NCI-H146 (cell line): ENCODE data around the gene ZNF609.

Source experiments
- DNase-seq: peaks from one replicate; lab custom pipeline; 2025; lab: John Stamatoyannopoulos, UW

The ZNF609 gene

DNA sequence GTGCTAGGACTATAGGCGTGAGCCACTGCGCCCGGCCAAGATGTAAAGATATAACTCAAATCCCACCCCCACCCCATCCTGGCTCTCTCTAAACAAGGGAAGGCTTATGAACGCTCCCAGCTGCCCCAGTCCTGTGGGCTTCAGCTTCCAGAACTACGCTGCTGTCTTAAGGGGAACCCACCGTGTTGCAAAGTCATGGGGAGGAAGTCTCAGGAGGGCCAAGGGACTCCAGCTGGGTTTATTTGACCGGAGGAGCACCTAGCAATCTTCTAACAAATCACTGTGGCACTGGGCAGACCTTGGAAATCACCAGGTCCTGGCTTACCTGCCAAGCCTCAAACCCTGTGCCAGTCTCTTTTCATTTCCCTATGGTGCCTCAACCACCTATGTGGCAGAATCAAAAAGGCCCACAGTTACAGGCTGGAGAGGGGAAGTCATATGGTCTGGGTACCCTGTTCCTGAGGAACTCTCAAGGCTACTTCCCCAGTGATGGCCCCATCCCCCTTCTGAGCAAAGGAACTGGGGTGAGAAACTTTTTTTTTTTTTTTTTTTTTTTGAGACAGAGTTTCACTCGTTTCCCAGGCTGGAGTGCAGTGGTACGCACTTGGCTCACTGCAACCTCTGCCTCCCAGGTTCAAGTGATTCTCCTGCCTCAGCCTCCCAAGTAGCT is 231.7 kb downstream of the ZNF609 start:
- no peak for DNase-seq

DNA sequence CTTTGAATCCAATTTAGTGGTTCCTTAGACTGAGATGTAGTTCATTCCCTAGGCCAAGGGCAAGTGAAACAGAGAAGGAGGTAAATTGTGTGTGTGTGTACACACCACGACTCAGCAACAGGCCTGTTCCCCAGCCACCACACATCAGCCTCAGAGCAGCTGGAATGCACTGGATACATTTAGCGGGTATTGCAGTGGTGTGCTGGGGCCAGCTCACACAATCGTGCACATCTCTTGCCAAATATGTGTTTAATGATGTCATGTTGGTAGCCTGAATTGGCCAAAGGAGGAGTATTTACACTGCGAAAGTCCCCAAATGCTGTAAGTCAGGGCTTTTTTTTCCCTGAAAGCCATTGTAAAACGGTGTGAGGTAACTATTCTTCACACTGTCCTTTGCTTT is 232.8 kb downstream of the ZNF609 start:
- DNase-seq: no peak

DNA sequence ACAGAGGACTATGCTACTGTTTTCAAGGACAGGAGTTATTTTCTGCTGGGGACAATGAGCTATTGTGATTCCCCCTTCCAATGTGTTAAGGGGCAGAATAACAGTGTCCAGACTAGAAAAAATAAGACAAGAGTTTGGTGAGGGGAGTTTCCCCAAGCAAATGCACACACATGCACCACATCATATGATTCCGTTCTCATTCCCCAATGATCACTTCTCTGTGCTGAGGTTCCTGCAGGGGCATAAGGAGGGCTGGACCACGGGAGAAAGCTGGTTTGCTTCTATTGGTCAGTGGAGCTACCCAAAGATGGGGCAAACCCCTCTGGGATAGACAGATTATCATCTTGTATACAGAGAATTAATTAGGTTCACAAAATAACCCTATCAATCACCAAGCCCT is 234.4 kb downstream of the ZNF609 start:
- DNase-seq: no peak

DNA sequence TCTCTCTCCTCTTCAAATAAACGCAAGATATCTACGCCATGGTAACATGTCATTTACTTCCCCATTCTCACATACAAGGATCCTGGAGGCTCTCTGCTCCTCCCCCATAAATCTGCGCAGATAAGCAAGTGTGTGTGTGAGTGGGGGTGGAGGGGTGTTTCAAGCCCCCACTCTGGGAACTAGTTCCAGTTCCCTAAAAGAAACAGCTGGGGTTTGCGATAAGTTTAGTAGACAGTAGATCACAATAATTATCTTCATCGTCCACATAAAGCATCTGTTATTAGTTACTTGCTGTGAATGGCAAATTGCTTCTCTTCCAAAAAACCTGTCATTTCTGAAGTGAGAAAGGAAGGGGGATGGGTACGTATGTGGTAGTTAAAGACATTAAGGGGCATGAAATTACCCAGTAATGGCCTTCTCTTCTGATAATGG is 235.2 kb downstream of the ZNF609 start:
- no peak for DNase-seq

DNA sequence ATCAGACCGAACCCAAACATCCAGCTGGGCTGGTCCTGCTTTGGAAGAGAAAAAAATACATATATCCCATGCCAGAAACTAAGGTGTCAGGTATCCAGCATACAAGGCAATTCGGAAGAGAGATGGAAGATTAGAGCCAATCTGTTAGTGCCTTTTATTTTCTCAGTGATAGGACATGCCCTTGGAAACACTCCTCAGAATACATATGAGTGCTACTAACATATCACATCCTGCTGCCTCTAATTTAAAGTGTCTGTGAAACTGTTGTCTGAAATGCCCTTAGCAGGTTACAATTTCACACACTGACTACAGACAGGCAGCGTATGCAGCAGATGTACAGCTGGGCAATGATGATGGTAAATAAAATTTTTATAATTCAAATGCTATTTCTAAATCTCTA is 236.1 kb downstream of the ZNF609 start:
- no peak for DNase-seq

DNA sequence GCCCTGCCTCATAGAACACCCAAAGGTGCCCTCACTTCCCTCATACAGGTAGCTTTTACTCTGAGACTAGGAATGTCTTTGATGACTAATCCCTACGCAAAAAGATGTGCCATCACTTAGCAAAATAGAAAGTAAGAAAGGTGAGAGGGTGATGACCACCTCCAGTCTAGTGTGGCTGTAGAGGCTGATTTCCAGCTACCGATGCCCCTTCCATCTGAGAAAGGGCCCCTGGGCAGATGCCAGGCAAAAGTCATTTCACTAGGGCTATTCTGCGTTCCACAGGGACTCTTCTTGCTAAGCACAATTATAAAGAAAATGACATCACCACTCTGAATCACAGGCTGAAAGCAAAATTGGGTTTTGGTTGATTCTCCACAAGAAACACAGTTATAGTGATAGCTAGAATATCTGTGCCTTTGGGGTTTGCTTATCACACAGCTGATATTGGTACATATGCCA is 237.6 kb downstream of the ZNF609 start:
- no peak for DNase-seq

DNA sequence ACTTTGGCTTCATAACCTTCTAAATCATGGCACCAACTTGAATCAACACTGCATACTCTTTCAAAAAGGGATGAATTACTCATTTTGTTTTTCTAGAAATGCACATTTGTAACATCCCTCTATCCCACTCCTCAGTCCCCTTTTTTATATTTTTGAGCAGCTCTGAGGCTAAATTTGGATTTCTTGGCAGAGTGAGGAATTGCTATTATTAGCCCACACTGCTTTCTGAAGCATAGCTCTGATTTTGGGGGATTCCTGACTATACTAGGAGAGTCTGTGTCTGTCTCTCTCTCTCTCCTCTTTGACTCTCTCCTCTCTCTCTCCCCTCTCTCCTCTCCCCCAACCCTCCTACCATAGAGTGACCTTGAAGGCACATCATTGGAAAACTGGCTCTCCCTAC is 238.4 kb downstream of the ZNF609 start:
- DNase-seq: no peak

DNA sequence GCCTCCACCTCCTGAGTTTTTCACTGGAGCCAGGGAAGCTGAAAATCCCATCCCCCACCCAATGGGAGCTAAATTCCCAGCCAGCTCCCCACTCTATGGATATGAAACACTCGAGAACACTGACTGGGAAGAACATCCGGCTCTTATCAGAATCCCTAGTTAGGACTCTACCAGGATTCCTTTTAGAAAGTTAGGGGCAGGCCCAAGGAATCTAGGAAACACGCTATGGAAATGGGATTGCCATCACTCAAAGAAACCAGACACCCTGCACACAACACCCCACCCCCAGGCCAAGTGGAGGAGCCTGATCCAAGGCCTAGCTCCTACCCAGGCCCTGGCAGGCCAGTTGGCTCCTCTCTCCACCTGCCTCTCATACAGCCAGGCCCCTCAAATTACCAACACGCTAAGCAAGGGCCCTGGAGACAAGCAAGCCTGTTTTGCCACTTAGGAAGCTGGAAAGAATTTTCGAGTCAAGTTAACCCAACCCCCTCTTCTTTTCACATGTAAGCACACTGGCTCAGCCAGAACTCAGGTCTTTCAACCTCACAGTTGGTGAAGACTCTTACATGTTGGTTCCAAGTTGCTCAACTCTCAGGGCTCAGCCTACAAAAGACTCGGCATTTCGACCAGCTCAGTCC is 239.5 kb downstream of the ZNF609 start:
- no peak for DNase-seq

DNA sequence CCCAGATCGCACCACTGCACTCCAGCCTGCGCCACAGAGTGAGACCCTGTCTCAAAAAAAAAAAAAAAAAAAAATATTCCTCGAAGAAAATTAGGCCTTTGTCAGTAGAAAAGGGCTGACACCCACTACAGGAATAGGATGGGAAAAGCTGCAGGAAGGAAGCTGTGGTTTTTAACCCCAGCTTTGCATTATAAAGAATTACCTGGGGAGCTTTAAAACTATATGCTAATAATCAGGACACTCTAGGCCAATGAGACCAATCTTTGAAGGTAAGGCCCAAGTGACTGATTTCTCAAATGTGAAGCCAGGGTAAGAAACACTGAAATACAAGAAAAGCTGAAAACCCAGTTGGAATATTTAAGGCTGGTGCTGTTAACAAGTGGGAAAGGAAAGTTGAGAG is 240.7 kb downstream of the ZNF609 start:
- DNase-seq: no peak

DNA sequence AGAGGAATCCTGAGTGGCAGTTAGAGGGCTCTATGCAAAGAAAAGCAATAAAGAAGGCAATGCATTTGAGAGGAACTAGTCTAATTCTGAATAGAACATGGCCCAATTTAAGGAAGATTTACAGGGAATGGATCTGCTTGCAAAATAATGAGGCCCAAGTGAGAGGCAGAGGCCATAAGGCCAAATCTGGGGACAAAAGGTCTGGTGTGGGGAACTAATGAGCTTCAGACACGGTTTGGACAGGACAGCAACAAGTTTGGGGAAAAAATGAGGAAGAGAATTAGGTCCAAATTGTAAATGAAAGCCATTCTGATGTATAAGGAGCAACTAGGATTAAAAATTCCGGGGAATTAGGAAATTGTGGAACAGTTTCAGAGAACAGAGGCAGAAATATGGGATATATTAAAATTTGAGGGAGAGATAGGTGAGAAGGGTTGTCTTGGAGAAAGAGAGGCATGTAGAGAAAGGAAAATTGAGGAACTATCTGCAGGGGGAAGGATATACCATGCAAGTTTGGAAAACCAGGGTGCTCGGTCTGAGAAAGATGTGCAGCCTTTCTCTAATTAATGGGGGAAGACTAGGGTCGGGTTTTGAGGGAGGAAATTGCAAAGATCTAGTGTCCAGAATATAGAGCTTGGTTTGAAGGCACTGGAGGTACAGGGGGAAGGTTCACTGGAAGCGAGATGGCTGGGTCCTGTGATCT is 241.3 kb downstream of the ZNF609 start:
- no peak for DNase-seq

DNA sequence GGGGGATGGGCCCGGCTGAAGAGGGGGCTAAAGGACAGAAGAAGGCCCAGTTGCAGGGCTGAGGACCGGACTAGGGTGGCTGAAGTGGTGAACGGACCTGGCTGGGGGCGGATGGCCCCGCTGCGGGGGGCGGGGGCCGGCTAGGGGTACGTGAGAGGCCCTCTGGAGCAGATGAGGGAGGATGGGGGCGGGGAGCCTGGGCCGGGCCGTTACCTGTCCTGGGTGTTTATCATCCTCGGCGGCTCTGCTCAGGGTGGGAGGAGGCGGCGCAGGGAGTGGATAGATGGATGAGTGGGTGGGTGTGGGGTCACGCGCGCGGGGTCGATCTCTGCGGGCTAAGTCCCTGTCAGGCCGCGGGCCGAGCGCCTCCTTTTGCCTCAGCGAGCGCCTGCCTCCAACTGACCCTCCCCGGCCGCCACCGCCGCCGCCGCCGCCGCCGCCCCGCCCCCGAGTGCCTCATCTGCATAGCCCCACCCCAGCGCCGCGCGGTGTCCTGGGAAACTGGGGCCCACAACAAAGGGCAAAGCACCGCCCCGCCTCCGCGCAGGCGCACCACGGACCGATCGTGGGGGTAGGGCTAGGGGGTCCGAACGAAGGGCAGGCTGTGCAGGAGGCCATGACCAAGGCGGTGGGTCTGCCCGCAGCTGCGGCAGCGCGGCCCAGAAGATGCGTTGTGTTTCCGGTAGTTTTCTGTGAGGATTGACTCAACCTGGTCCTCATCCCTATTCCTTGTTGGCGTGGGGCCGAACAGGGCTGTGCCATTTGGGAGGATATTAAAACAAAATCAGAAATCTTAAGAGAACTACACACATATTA is 242.6 kb downstream of the ZNF609 start:
- peak; percentile 90 for DNase-seq

DNA sequence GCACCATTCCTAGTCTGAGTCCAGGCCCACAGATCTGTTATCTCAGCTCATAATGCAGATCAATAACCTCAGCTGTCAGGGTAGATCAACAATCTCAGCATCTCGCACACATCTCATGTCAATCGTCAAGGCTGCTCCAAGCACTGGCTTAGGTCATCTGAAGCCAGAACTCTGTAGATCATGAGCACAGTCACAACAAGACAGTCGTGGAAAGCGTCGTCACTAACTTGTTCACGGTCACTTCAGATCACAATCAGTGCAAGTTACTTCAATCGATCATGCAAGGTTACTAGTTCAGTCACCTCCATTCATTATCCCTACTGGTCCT is 243.2 kb downstream of the ZNF609 start:
- DNase-seq: no peak

DNA sequence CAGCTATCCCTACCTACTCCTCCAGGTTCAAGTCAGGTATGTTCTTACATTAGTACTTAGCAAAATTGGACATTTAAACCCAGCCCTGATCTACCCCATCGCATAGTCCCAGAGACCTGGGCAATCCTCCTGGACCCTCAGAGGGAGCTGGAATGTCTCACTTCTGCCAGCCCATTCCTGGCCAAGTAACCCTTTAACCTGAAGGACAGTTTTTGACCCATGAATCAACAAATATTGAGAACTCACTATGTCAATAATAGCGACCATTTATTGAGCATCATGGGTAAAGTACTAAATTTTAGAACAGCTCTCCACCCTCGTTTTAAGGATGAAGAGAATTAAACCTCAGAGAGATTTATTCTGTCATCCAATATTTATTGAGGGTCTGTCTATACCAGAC is 244.6 kb downstream of the ZNF609 start:
- DNase-seq: no peak

DNA sequence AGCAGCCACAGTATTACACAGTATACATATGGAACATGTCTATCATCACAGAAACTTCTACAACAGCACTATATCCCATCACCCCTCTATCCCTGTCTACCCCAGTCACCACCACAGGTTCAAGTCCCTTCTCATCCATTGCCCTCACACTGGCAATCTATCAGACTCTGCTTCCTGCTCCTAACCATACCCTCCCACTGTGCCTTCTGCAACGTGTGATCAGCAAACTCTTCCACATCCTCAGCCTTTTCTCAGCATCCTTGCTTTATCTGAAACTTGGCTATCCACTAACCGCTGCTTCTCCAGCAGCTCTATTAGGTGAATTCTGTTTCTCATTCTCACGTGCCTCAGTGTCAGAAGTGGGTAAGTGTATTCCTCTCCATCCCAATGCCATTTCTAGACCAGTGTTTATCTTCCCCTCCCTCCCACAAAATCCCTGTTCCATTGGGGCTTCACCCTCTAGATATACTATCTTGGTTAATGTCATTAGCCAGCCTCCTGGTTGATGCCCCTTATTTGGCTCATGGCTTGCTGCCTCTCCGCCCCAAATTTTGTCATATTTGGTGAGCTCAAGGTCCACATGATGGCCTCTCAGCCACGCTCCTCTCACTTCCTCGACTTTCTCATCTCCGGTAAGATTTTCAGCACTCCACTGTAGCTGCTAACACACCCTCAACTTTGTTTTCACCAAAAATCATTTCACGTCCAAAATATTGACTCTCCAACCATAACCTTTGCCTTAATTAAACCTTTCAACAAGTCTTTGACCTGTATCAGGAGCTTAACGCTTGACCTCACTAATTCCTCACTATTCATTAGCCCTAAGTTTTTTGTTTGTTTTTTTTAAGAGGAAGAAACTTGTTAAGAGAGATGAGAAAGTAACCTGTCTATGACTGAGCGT is 245.9 kb downstream of the ZNF609 start:
- no peak for DNase-seq

DNA sequence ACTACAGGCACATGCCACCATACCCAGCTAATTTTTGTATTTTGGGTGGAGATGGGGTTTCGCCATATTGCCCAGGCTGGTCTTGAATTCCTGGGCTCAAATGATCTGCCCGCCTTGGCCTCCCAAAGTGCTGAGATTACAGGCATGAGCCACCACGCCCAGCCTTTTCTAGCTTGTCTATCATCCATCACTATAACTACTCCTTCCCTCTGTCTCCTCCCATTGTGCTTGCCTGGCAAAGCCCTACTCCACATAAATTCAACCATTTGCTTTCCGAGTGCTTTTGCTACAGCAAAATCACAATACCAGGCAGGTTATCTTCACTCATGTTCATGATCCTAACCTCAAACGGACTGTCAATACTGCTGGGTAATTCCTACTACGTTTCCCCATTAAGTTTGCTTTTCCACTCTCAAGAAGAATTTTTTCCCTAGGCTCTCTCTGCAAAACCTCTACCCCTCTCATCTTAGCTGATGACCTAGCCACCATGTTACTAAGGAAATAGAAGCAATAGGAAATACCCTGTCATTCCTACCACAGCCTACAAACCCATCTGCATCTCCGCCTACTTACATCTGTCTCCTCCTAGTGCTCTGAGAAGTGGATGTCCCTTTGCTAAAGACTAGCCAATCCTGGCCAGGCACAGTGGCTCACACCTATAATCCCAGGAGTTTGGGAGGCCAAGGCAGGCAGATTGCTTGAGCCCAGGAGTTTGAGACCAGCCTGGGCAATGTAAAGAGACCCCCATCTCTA is 250.5 kb downstream of the ZNF609 start:
- DNase-seq: no peak

DNA sequence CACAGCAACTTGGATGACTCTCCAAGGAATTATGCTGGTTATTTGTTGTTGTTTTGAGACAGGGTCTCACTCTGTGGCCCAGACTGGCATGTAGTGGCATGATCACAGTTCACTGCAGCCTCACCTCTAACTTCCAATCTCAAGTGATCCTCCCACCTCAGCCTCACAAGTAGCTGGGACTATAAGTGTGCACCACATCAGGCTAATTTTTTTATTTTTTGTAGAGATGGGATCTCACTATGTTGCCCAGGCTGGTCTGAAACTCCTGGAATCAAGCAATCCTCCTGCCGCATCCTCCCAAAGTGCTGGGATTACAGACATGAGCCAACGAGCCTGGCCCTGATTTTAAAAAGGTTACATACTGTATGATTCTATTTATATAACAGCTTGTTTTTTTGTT is 252.0 kb downstream of the ZNF609 start:
- DNase-seq: no peak

DNA sequence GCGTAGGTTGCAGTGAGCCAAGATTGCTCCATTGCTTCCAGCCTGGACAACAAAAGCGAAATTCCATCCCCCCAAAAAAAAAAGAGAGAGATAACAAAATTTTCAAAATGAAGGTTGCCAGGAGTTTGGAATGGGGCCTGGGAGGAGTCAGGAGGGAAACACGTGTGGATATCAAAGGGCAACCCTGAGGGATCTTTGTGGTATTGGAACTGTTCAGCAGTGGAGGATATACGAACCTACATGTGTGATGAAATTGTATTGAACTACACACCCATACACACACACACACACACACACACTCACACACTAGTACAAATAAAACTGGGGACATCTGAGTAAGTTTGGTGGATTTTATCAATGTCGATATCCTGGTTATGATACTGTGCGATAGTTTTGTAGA is 253.2 kb downstream of the ZNF609 start:
- no peak for DNase-seq

DNA sequence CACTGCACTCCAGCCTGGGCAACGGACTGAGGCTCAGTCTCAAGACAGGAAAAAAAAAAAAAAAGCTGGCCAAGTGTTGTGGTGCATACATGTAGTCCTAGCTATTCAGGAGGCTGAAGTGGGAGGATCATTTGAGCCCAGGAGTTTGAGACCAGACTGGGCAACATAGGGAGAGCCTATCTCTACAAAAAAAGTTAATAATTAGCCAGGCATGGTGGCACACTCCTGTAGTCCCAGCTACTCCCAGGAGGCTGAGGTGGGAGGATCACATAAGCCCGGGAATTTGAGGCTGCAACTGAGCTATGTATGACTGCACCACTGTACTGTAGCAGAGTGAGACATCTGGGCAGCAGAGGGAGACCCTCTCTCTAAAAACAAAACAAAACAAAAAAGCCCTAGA is 256.1 kb downstream of the ZNF609 start:
- DNase-seq: no peak

DNA sequence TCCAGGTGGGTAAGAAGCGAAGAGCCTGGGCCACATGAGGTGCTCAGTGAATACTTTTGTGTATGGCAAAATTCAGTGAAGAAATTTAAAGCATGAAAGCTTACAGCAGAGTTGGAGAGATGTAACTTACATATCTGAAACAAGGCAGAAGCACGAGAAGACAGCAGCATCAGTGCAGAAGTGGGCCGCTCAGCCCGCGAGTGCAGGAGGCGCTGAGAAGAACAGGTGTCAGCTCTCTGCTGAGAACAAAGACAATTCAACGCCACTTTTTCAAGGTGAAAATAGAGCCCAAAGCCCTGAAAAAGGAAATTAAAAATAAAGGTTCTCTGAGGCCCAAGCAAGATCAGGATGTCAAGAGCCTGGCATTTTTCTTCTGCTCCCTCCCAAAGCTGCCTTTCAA is 256.8 kb downstream of the ZNF609 start:
- DNase-seq: no peak

DNA sequence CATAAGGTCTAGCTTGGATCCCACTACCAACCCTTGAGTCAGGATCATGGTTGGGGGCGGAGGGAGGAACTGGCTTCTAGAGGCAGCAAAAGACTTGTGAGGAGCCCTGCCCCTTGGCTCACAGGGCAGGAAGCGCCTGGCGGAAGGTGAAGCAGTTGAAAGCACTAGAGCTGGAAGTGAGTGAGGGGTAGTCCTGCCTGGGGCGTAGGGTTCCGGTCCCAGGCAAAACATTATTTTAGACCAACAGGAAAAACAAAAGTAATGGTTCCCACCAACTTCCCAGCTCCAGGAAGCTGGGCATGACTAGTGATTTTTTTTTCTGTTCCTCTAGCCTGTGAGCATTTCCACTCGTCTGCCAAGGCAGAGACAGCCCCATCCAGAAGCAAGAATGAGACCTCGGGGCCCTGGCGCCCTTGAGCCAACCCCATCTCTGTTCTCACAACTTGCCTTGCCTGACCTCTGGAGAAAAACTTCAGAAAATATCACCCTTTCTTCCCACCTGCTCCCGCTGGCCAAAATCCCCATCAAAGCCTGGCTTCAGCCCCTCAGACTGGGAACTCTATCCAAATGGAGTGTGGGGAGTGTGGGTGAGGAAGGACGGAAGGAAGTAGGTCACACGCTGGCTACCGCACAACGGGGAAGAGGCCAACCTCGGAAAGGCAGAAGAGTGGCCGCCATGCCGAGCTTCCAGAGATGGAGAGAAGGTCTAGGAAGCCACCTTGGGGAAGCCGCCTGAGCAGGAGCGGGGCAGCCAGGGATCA is 257.5 kb downstream of the ZNF609 start:
- DNase-seq: no peak
